Keratinocyte (primary cell): ENCODE results near the gene ERC1. TPM values are rescaled to one million over a fixed set of nuclear protein-coding genes. Genes with fewer than 3 reads are reported as not detected.

Source experiments
- DNase-seq: peaks from one replicate; pipeline ENCODE4 v3.0.0-alpha.2; 2011; ENCODE audit warnings: low read depth, missing footprints, low spot score
- FAIRE-seq: peaks from 2 replicates; lab custom pipeline; 2011; peaks lifted over from hg19 to GRCh38; lab: Jason Lieb, UNC
- H2AFZ ChIP-seq: 2 replicates; pipeline ENCODE4 v1.6.0; 2012; ENCODE audit warnings: low read length, control low read depth, inconsistent platforms; ENCODE audit not compliant: control insufficient read depth
- H3K27ac ChIP-seq: 2 replicates; pipeline ENCODE4 v1.5.1; 2011; ENCODE audit warnings: low read length; ENCODE audit not compliant: control insufficient read depth, insufficient read depth
- H3K27me3 ChIP-seq: 3 replicates; pipeline ENCODE4 v1.6.0; 2011; ENCODE audit warnings: low read length; ENCODE audit not compliant: control insufficient read depth, insufficient read depth; ENCODE audit errors: extremely low read depth
- H3K36me3 ChIP-seq, 2 experiments: 2 replicates in 1 of 2; 3 replicates in 1 of 2; pipeline ENCODE4 v1.5.1; 2011; ENCODE audit warnings: low read length in 2 of 2, mild to moderate bottlenecking in 1 of 2; ENCODE audit not compliant: control insufficient read depth in 2 of 2, insufficient read depth in 2 of 2; ENCODE audit errors: extremely low read depth in 1 of 2
- H3K4me1 ChIP-seq: 3 replicates; pipeline ENCODE4 v1.5.1; 2011; ENCODE audit warnings: low read length; ENCODE audit not compliant: control insufficient read depth, insufficient read depth; ENCODE audit errors: extremely low read depth
- H3K4me2 ChIP-seq: 3 replicates; pipeline ENCODE4 v1.6.0; 2011; ENCODE audit warnings: low read depth, low read length; ENCODE audit not compliant: control insufficient read depth, insufficient read depth; ENCODE audit errors: extremely low read depth
- H3K4me3 ChIP-seq, 3 experiments: fragments of 200-600 bp in 1 of 3; sonication (generic) in 1 of 3; 2 replicates in 2 of 3; 3 replicates in 1 of 3; pipeline ENCODE4 v1.5.1; 2011 to 2016; ENCODE audit warnings: low read length in 3 of 3, mild to moderate bottlenecking in 3 of 3, control low read depth in 2 of 3, inconsistent platforms in 1 of 3, low read depth in 1 of 3, mixed read lengths in 1 of 3, mixed run types in 1 of 3, moderate library complexity in 1 of 3; ENCODE audit not compliant: control insufficient read depth in 2 of 3, insufficient read depth in 2 of 3; ENCODE audit errors: extremely low read depth in 1 of 3
- H3K79me2 ChIP-seq: 2 replicates; pipeline ENCODE4 v1.6.0; 2012; ENCODE audit warnings: low read length; ENCODE audit not compliant: control insufficient read depth, insufficient read depth
- H3K9ac ChIP-seq: 3 replicates; pipeline ENCODE4 v1.6.0; 2011; ENCODE audit warnings: low read length; ENCODE audit not compliant: control insufficient read depth, insufficient read depth; ENCODE audit errors: extremely low read depth
- H3K9me1 ChIP-seq: 3 replicates; pipeline ENCODE4 v1.6.0; 2011; ENCODE audit warnings: low read length; ENCODE audit not compliant: control insufficient read depth, insufficient read depth; ENCODE audit errors: extremely low read depth
- H3K9me3 ChIP-seq: 2 replicates; pipeline ENCODE4 v1.5.1; 2012; ENCODE audit warnings: low read depth, low read length; ENCODE audit not compliant: control insufficient read depth
- H4K20me1 ChIP-seq: 3 replicates; pipeline ENCODE4 v1.6.0; 2011; ENCODE audit warnings: low read length; ENCODE audit not compliant: control insufficient read depth, insufficient read depth; ENCODE audit errors: extremely low read depth
- CTCF ChIP-seq, 3 experiments: IDR thresholded peaks in 1 of 3; conservative IDR thresholded peaks in 1 of 3; optimal IDR thresholded peaks in 1 of 3; 2 replicates in 2 of 3; 3 replicates in 1 of 3; pipeline versions ENCODE3 to v1.5.1; 2011; ENCODE audit warnings: low read length in 3 of 3, mild to moderate bottlenecking in 3 of 3, moderate library complexity in 2 of 3, control low read depth in 1 of 3, inconsistent platforms in 1 of 3; ENCODE audit not compliant: insufficient read depth in 2 of 3; ENCODE audit errors: extremely low read depth in 1 of 3
- EZH2 ChIP-seq: IDR thresholded peaks from one replicate; pipeline ENCODE4 v1.6.1; 2012; ENCODE audit warnings: inconsistent platforms, mild to moderate bottlenecking, low read length, moderate library complexity
- dilution Hi-C: fragments of 300-500 bp; cut with MboI; formaldehyde crosslinking; loops from one replicate; pipeline ENCODE4 v1.7.0; 2020; ENCODE audit warnings: low sequenced_read_pairs; ENCODE audit not compliant: extremely low pct_ligation_motif_present
- polyA plus RNA-seq, 5 experiments: library from polyadenylated mRNA; depleted of rRNA in 3 of 5; stranded (reverse) in 3 of 5; stranded (forward) in 1 of 5; unstranded in 1 of 5; fragments of >200 nt; gene quantifications; 1 replicate in 1 of 5; 2 replicates in 3 of 5; 3 replicates in 1 of 5; pipeline versions ENCODE4 v1.2.1 to v1.2.3, GENCODE V29; 2011 to 2012; ENCODE audit warnings: missing spikeins in 2 of 5, low read depth in 1 of 5, low replicate concordance in 1 of 5

ERC1 gene
- polyA plus RNA-seq, 1 donor (not counting 4 experiments of a cell fraction or from before 2014, with no cell fraction given), result 16.1 TPM

DNA sequence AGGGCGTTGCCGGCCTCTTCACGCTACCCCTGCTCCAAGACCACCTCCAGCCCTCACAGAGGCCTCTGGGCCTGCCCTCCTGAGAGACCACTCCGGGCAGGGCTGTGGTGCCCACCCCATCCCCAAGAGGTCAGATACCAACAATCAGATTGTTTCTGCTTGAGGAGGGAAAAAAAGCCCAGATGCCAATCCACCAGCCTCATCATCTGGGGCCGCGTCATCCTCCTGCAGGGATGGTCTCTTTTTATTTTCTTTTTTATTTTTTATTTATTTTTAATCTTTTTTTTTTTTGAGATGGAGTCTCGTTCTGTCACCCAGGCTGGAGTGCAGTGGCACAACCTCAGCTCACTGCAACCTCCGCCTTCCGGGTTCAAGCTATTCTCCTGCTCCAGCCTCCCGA, 510.0 kb downstream of the ERC1 start:
- no peak for FAIRE-seq
- dilution Hi-C loops, result no loop called here

GRCh38 chr12:1501695-1502378, 510.8 kb downstream of the ERC1 start:
- Histone ChIP-seq H3K79me2 (no peaks in the 10 kb centered on the region), H3K27me3 (peaks cover 3% of the 10 kb centered on the region), H3K4me1 (peaks cover under 1% of the 10 kb centered on the region), H4K20me1 (no peaks in the 10 kb centered on the region), H2AFZ (no peak overlapping the region), H3K9me1 (no peaks in the 10 kb centered on the region), H3K27ac (no peak overlapping the region), H3K4me3 (no peak overlapping the region), H3K9ac (no peak overlapping the region), H3K9me3 (no peaks in the 10 kb centered on the region), H3K36me3 (peaks cover 0 to 2% of the 10 kb centered on the region in 2 experiments), H3K4me2 (no peak overlapping the region)
- DNase-seq (no peak), FAIRE-seq (no peak)
- dilution Hi-C loops, result no loop called here
- TF ChIP-seq CTCF (optimal IDR thresholded peaks at IDR 0.05 in 1 of 3, IDR thresholded peaks at IDR 0.05 in 1 of 3, conservative IDR thresholded peaks at IDR 0.05 in 1 of 3; ENCODE audit: extremely low read depth in 1 of 3, insufficient read depth in 2 of 3, low read length in 3 of 3) (no peak), EZH2 (no peak)

More for the DNA sequence above, 510.0 kb downstream of the ERC1 start:
- H3K4me3 ChIP-seq, result no peak overlapping the region
- peaks cover 9% of the 10 kb centered on the region for H3K4me1 ChIP-seq
- no peak overlapping the region for H3K27ac ChIP-seq
- no peaks in the 10 kb centered on the region for H4K20me1 ChIP-seq
- TF ChIP-seq CTCF (optimal IDR thresholded peaks at IDR 0.05 in 1 of 3, IDR thresholded peaks at IDR 0.05 in 1 of 3, conservative IDR thresholded peaks at IDR 0.05 in 1 of 3; ENCODE audit: extremely low read depth in 1 of 3, insufficient read depth in 2 of 3, low read length in 3 of 3) (no peak), EZH2 (no peak)
- peaks cover 3% of the 10 kb centered on the region for H3K27me3 ChIP-seq
- peaks cover 0 to 2% of the 10 kb centered on the region in 2 experiments for H3K36me3 ChIP-seq
- H3K9me3 ChIP-seq, result no peaks in the 10 kb centered on the region
- H3K9me1 ChIP-seq, result no peaks in the 10 kb centered on the region
- no peak overlapping the region for H3K9ac ChIP-seq
- H2AFZ ChIP-seq, result no peak overlapping the region
- no peak overlapping the region for H3K4me2 ChIP-seq
- no peaks in the 10 kb centered on the region for H3K79me2 ChIP-seq
- DNase-seq, result no peak
